HepG2 (cell line): Measurements from ENCODE around the gene CAPRIN2. TPM values are rescaled to one million over a fixed set of nuclear protein-coding genes. Genes with fewer than 3 reads are reported as not detected.

Experiments
- AFF4 ChIP-seq: sonication (generic); formaldehyde crosslinking; IDR thresholded peaks from 2 replicates; pipeline ENCODE4 v1.4.0; 2020; ENCODE audit warnings: missing genetic modification reagents
- ASH2L ChIP-seq: fragments of 300-600, 200-600 bp; sonication (generic); IDR thresholded peaks from 2 replicates; pipeline ENCODE4 v1.7.0; 2017; ENCODE audit warnings: low read depth, mild to moderate bottlenecking, moderate library complexity, mixed read lengths, low read length; ENCODE audit not compliant: insufficient read length
- BRD4 ChIP-seq: sonication (generic); formaldehyde crosslinking; IDR thresholded peaks from 2 replicates; pipeline ENCODE4 v1.4.0; 2020; ENCODE audit warnings: missing genetic modification reagents
- JUNB ChIP-seq: sonication (generic); formaldehyde crosslinking; IDR thresholded peaks from 2 replicates; pipeline ENCODE4 v1.8.0; 2022; ENCODE audit warnings: missing genetic modification reagents, mild to moderate bottlenecking, borderline replicate concordance
- MED1 ChIP-seq: sonication (generic); formaldehyde crosslinking; IDR thresholded peaks from 2 replicates; pipeline ENCODE4 v1.4.0; 2020; ENCODE audit warnings: missing genetic modification reagents
- MEIS1 ChIP-seq: sonication (generic); formaldehyde crosslinking; IDR thresholded peaks from 2 replicates; pipeline ENCODE4 v1.9.0; 2021; ENCODE audit warnings: mild to moderate bottlenecking, missing genetic modification reagents, moderate library complexity, borderline replicate concordance
- NFE2L1 ChIP-seq: sonication (generic); formaldehyde crosslinking; IDR thresholded peaks from 2 replicates; pipeline ENCODE4 v1.4.0; 2020; ENCODE audit warnings: missing genetic modification reagents, mild to moderate bottlenecking, borderline replicate concordance
- POLR2G ChIP-seq: fragments of 200-400 bp; formaldehyde crosslinking; IDR thresholded peaks from 2 replicates; pipeline ENCODE4 v1.6.1; 2018; ENCODE audit warnings: mild to moderate bottlenecking, low read depth, low read length, moderate library complexity
- PRMT3 ChIP-seq: sonication (generic); formaldehyde crosslinking; IDR thresholded peaks from 2 replicates; pipeline ENCODE4 v1.8.1; 2022; ENCODE audit warnings: low read depth, mild to moderate bottlenecking, moderate library complexity, missing genetic modification reagents, borderline replicate concordance
- RBFOX2 ChIP-seq: fragments of 200-400 bp; formaldehyde crosslinking; IDR thresholded peaks from 2 replicates; pipeline ENCODE4 v1.6.1; 2017; ENCODE audit warnings: low read depth, mild to moderate bottlenecking, low read length
- SMAD9 ChIP-seq: sonication (generic); formaldehyde crosslinking; IDR thresholded peaks from 2 replicates; pipeline ENCODE4 v1.5.1; 2020; ENCODE audit warnings: mild to moderate bottlenecking, missing genetic modification reagents
- TBX3 ChIP-seq: fragments of 450-650 bp; IDR thresholded peaks from 2 replicates; pipeline ENCODE4 v1.6.1; 2017; ENCODE audit warnings: antibody characterized with exemption, mild to moderate bottlenecking, inconsistent platforms, borderline replicate concordance
- TEAD3 ChIP-seq: optimal IDR thresholded peaks from 2 replicates; pipeline ENCODE3; 2016; ENCODE audit warnings: borderline replicate concordance
- ZBTB43 ChIP-seq: sonication (generic); formaldehyde crosslinking; conservative IDR thresholded peaks from 2 replicates; pipeline ENCODE4 v1.4.0; 2020; ENCODE audit warnings: missing genetic modification reagents
- ZBTB7B ChIP-seq: sonication (generic); formaldehyde crosslinking; IDR thresholded peaks from 2 replicates; pipeline ENCODE4 v1.4.0; 2020; ENCODE audit warnings: missing genetic modification reagents
- ZFYVE20 ChIP-seq: sonication (generic); formaldehyde crosslinking; IDR thresholded peaks from 2 replicates; pipeline ENCODE4 v1.8.0; 2023; ENCODE audit warnings: low read depth, mild to moderate bottlenecking, moderate library complexity, missing genetic modification reagents, borderline replicate concordance
- ZMYM4 ChIP-seq: sonication (generic); formaldehyde crosslinking; IDR thresholded peaks from 2 replicates; pipeline ENCODE4 v1.8.1; 2023; ENCODE audit warnings: mild to moderate bottlenecking, missing genetic modification reagents
- polyA plus RNA-seq, 8 experiments: library from polyadenylated mRNA; depleted of rRNA in 3 of 8; stranded (reverse) in 7 of 8; unstranded in 1 of 8; fragments of >200 nt; fragmentation: Illumina TruSeq in 4 of 8; extraction: Trizol in 4 of 8; gene quantifications; 2 replicates each; pipeline versions ENCODE4 v1.2.1 to v1.2.3, GENCODE V29; 2011 to 2016; ENCODE audit warnings: low read depth in 4 of 8, missing spikeins in 1 of 8, mixed read lengths in 1 of 8; ENCODE audit not compliant: insufficient read depth in 1 of 8
- total RNA-seq, 5 experiments: library from RNA; depleted of rRNA; stranded (reverse); fragments of >200 nt; fragmentation: Illumina TruSeq; extraction: Trizol; gene quantifications; 2 replicates each; pipeline ENCODE4 v1.2.3, GENCODE V29; 2016; ENCODE audit warnings: low read depth in 1 of 5
- TF ChIP-seq, protein P1 (sequence below): sonication (generic); formaldehyde crosslinking; IDR thresholded peaks from 2 replicates; pipeline ENCODE4 v1.4.0; 2020; ENCODE audit warnings: missing genetic modification reagents, borderline replicate concordance

Gene CAPRIN2
- total and polyA plus RNA-seq, 2 of the 13 experiments (the other 11 are each of a cell fraction or from before 2014, with no cell fraction given) = 21.7 to 30.6 TPM

GRCh38 chr12:30754750-30755394 lies at the start of gene CAPRIN2 (continued):
- TF ChIP-seq AFF4 (CRISPR knock-in tag) (no peak), RBFOX2 (peak; percentile 84), JUNB (no peak), BRD4 (CRISPR knock-in tag) (no peak), MED1 (CRISPR knock-in tag) (peak; percentile 81), TEAD3 (CRISPR knock-in tag) (peak; percentile 52), MEIS1 (CRISPR knock-in tag) (no peak; the same call in 1 of the 2 replicates), ZBTB43 (CRISPR knock-in tag) (no peak; the same call in 1 of the 2 replicates), POLR2G (peak; percentile 82), ZFYVE20 (CRISPR knock-in tag) (no peak), ZBTB7B (CRISPR knock-in tag) (peak; percentile 79; the same call in 1 of the 2 replicates), PRMT3 (CRISPR knock-in tag) (peak; percentile 80; the same call in 1 of the 2 replicates), SMAD9 (no peak), ZMYM4 (CRISPR knock-in tag) (peak; percentile 98), NFE2L1 (CRISPR knock-in tag) (no peak), ASH2L (peak; percentile 69), TBX3 (no peak)
- TF ChIP-seq, protein P1, sequence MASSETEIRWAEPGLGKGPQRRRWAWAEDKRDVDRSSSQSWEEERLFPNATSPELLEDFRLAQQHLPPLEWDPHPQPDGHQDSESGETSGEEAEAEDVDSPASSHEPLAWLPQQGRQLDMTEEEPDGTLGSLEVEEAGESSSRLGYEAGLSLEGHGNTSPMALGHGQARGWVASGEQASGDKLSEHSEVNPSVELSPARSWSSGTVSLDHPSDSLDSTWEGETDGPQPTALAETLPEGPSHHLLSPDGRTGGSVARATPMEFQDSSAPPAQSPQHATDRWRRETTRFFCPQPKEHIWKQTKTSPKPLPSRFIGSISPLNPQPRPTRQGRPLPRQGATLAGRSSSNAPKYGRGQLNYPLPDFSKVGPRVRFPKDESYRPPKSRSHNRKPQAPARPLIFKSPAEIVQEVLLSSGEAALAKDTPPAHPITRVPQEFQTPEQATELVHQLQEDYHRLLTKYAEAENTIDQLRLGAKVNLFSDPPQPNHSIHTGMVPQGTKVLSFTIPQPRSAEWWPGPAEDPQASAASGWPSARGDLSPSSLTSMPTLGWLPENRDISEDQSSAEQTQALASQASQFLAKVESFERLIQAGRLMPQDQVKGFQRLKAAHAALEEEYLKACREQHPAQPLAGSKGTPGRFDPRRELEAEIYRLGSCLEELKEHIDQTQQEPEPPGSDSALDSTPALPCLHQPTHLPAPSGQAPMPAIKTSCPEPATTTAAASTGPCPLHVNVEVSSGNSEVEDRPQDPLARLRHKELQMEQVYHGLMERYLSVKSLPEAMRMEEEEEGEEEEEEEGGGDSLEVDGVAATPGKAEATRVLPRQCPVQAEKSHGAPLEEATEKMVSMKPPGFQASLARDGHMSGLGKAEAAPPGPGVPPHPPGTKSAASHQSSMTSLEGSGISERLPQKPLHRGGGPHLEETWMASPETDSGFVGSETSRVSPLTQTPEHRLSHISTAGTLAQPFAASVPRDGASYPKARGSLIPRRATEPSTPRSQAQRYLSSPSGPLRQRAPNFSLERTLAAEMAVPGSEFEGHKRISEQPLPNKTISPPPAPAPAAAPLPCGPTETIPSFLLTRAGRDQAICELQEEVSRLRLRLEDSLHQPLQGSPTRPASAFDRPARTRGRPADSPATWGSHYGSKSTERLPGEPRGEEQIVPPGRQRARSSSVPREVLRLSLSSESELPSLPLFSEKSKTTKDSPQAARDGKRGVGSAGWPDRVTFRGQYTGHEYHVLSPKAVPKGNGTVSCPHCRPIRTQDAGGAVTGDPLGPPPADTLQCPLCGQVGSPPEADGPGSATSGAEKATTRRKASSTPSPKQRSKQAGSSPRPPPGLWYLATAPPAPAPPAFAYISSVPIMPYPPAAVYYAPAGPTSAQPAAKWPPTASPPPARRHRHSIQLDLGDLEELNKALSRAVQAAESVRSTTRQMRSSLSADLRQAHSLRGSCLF (CRISPR knock-in tag) = no peak
